Epithelial cell of prostate (primary cell): ENCODE data around the gene EEA1.
"Not testable (repeated sequence)": the region's sequence is repeated elsewhere in the genome, so short reads cannot be mapped to it uniquely, and the experiment has no call there.

ENCODE experiments used
- DNase-seq: peaks from one replicate; pipeline ENCODE4 v3.0.0-alpha.2; 2011; ENCODE audit warnings: low read depth, low spot score
- H3K27ac ChIP-seq: fragments of 450-650 bp; 2 replicates; pipeline ENCODE4 v1.5.1; 2017; ENCODE audit warnings: mild to moderate bottlenecking

The EEA1 gene

DNA sequence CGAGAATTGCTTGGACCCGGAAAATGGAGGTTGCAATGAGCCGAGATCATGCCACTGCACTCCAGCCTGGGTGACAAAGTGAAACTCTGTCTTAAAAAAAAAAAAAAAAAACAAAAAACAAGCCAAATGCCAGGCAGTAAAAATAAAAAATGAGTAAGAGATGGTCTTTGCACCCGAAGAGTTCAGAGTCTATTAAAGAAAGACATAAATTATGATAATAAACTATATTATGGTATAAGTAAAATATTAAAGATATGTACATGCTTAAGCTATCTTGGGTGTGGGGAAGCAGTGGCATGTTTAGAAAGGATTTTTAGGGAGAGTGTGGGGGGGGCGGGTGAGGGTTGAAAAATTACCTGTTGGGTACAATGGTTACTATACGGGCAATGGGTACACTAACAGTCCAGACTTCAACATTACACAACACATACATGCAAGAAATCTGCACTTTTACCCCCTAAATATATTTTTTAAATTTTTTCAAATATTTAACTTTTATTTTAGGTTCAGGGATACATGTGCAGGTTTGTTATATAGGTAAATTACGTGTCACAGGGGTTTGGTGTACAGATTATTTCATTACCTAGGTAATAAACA lies 99.3 kb downstream of the EEA1 start:
- H3K27ac ChIP-seq, result no peak overlapping the region
- no peak for DNase-seq

GRCh38 chr12:92828565-92828964 lies 100.5 kb downstream of the EEA1 start:
- no peak for DNase-seq
- no peak overlapping the region for H3K27ac ChIP-seq

DNA sequence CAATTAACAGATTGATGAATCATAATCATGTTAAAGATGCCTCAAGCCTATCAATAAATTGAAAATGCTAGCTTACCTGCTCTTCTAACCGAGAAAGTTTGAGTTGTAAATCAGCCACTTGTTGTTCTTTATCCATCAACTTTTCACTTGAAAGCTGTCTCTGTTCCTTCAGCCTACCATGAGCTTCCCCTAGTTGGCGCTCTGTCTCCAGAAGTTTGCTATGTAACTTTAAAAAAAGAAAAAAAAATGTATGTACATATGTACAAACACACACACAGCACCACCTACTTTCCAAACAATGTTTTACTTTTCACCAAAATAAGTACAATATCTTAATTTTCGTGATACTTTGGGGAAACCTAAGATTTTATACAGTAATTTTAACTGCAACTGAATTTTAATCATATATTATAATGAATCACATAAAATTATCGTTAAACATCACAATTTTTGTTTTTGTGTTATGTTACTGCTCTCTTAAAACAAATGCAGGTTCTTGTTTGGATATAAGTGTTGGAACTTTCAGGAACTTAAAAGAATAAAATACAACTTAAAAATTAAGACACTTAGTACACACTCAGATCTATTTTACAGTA lies 101.2 kb downstream of the EEA1 start:
- no peak for DNase-seq

DNA sequence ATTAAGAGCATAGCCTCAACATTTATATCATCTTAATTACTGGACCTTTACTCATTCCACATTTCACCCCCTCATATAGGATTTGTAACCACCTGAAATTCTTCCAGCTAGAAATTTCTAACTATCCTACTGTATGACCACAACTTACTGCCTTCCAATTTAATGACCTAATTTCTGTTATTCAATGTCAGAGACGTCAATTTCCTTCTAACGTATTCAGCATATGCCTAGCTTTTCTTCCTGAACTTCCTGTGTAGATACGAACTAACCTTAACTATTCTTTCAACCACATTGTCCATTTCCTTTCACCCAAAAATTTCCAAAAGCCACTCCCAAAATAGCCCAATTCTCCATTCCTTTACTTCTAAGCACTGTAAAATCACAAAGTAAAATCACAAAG lies 108.0 kb downstream of the EEA1 start:
- DNase-seq, result no peak
- no peak overlapping the region for H3K27ac ChIP-seq

More for the DNA sequence above, 101.2 kb downstream of the EEA1 start:
- no peak overlapping the region for H3K27ac ChIP-seq

GRCh38 chr12:92814584-92814983 lies 114.5 kb downstream of the EEA1 start:
- no peak overlapping the region for H3K27ac ChIP-seq
- no peak for DNase-seq

DNA sequence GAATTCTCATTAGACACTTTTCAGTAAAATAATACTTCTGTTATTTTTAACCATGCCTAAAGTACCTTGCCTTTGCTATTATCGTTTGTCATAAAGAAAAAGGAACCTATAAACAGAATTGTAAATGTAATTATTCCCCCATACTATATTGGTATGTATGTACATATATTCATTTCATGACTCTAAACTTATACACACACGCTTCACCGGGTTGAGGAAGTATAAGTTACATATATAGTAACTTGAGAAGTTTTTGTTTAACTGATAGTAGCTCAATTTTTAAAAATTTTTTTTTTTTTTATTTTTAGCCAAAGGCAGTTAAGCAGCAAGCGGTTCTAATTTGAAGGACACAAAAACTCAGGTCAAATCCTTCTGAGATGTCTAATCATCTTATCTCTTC lies 118.7 kb downstream of the EEA1 start:
- H3K27ac ChIP-seq, result no peak overlapping the region
- DNase-seq, result no peak

DNA sequence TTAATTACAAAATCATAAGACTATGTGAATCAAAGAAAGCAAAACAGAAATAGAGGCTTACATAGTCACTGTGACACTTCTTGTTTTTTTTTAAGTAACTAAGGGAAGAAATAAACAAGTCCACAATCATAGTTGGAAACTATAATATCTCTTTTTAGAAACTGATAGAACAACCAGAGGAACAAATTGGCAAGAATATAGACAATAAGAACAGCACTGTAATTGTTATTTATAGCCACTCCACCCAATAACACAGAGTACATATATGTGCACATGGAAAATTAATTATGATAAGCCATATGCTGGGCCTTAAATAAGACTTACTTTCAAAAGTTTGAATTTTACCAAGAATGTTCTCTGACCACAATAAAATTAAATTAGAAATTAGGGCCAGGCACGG lies 125.2 kb downstream of the EEA1 start:
- no peak for DNase-seq

DNA sequence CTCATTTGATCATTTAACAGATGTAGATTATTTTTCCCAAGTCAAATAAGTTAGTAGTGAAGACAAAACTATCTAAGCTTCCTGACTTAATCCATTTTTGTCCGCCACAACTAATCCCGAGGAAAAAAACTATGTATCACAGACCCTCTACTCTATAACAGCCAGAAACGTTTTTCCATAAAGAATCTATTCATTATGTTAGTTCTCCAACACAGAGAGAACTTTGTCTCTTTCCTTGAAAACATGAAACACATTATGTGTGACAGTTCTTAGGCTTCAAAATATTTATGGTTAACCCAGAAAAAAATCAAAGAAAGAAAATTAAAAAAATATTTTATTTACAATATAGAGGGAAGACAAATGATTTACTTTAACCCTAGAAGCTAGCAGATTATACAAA lies 126.2 kb downstream of the EEA1 start:
- H3K27ac ChIP-seq, result no peak overlapping the region
- no peak for DNase-seq

More for the DNA sequence above, 125.2 kb downstream of the EEA1 start:
- H3K27ac ChIP-seq, result no peak overlapping the region

GRCh38 chr12:92796650-92797049 lies 132.4 kb downstream of the EEA1 start:
- no peak for DNase-seq

GRCh38 chr12:92794814-92795213 lies 134.3 kb downstream of the EEA1 start:
- DNase-seq, result no peak
- no peak overlapping the region for H3K27ac ChIP-seq

More at GRCh38 chr12:92796650-92797049, 132.4 kb downstream of the EEA1 start:
- H3K27ac ChIP-seq, result no peak overlapping the region

DNA sequence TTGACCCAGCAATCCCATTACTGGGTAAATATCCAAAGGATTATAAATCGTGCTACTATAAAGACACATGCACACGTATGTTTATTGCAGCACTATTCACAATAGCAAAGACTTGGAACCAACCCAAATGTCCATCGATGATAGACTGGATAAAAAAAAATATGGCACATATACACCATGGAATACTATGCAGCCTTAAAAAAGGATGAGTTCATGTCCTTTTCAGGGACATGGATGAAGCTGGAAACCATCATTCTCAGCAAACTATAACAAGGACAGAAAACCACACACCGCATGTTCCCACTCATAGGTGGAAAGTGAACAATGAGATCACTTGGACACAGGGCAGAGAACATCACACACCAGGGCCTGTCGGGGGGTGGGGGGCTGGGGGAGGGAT lies 134.7 kb downstream of the EEA1 start:
- DNase-seq, H3K27ac ChIP-seq: not testable (repeated sequence)

GRCh38 chr12:92786045-92786444 lies 143.1 kb downstream of the EEA1 start:
- DNase-seq, result no peak

GRCh38 chr12:92785563-92785950 lies 143.5 kb downstream of the EEA1 start:
- no peak overlapping the region for H3K27ac ChIP-seq
- DNase-seq, result no peak

More at GRCh38 chr12:92786045-92786444, 143.1 kb downstream of the EEA1 start:
- peak overlapping the region; percentile 9 for H3K27ac ChIP-seq

DNA sequence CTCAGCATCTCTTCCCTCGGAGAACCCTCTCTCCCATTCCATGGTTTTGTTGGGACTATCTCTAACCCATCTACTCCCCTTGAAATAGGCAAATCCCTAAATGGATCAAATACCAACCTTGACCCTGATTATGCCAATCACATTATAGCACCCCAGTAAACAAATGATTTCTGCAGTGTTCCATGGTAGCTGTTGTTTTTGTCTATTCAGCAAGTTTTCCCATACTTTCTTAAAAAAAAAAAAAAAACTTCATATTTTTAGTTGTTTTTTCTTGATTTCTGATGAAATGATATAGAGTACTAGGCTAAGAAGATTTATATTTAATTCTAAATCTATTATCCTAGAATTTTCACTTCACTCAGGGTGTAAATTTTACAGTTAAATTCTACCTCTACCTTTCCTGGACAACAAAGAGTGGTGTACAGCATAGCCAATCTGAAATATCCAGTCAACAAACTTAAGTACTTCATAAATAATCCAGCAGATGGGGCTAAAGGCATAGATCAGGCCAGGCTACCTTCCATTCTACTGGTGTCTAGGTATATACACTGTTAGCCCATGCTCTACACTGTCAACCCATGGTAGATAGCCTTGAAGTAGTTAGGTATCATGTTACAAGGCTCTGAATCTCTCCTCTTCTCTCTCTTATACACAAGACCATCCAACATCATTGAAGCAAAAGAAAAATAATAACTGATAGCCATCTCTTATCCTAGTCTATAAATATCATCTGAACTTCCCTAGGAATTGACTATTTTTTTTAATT lies 144.1 kb downstream of the EEA1 start:
- peak overlapping the region; percentile 35 for H3K27ac ChIP-seq
- DNase-seq, result peak; percentile 33

DNA sequence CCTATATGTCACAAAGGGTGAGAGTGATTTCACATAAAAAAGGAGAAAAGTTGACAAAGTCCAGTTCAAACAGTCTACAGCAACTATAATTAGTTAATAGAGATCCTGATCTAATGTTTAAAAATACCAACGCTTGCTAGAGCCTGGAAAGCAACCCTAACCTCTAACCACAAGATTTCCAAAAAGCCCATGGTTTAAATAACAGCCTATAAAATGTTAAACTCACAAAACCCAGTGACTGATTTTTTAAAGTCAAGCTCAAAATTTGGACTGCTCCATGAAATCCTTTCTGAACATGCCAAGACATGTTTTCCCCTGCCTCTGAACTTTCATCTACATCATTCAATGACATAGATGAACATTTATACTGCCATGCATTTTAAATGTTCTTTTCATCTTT lies 144.7 kb downstream of the EEA1 start:
- no peak for DNase-seq
- peak overlapping the region; percentile 35 for H3K27ac ChIP-seq

GRCh38 chr12:92779902-92780301 lies 149.2 kb downstream of the EEA1 start:
- no peak overlapping the region for H3K27ac ChIP-seq
- DNase-seq, result no peak

- H3K27ac ChIP-seq, result no peak overlapping the region
- DNase-seq, result no peak
Observed at GRCh38 chr12:92778525-92778924, 150.6 kb downstream of the EEA1 start.

DNA sequence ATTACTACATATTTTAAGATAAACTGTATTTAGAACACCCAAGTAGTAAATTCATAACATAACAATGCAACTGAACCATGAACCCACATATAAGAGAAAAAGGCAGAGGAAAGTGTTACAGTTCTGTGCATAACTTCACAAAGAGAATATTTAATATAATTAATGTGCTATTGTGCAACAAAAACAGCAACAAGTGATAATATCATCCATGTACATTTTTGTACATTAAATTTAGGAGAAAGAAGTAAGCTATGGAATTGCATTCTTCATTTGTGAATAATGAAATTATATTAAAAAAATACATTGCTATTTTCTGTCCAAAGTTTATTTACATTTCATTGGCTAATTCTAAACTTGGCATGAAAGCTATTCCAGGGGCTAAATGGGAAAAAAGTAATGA lies 153.7 kb downstream of the EEA1 start:
- no peak overlapping the region for H3K27ac ChIP-seq
- DNase-seq, result no peak

DNA sequence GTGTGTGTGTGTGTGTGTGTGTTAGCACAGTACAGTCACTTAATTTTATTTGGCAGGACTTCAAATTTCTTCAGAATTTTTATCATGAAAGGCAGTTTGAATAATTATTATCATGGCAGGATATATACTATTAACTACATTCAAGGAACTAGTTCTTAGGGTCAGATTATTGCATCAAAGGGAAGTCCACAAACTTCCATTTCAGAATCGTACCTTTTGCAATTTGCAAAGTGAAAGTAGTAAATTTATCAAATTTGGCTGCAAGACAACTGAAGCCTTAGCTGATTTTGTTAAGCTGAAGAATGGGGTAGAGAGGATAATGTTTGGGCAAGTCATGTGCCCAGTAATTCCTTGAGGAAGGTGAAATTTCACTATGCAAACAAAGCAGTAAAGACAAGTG lies 158.1 kb downstream of the EEA1 start:
- DNase-seq, result no peak
- H3K27ac ChIP-seq, result no peak overlapping the region

DNA sequence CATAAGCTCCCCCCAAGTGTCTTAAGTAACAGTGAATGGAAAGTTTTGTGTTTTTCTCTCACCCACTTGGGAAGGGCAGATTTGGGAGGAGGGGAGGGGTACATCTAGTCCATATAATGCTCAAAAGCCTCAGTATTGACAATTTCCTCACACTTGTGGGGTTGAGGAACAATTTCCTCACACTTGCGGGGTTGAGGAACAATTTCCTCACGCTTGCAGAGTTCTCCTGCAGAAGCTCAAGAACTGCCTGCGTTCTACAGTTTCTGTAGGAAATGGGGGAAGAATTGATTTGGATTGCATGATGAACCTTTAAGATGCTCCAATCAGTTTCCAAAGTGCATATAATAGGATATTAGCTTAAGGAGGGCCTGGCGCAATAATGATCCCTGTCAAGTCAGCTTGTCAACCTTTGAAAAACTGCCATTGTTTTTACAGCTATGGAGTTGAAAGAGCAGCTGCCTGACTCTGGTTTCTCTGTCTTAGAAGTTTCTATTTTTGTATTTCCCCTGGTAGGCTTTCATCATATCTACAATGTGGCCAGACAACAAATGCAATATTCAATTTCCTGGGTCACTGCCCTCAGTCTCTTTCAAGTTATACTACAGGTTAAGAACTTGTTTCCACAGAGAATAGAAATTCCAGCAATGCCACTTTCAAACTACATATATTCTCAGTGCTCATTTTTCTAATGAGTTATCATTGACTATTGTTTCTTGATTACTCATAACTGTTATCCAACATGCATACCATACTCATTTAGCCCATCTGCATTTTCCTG lies 159.8 kb downstream of the EEA1 start:
- peak overlapping the region; percentile 14 for H3K27ac ChIP-seq
- no peak for DNase-seq

- DNase-seq, result no peak
- no peak overlapping the region for H3K27ac ChIP-seq
Observed at GRCh38 chr12:92765871-92766270, 163.2 kb downstream of the EEA1 start.
